EL (cell line): ENCODE measurements around the gene ZBTB46.
"Not testable (repeated sequence)": the region's sequence is repeated elsewhere in the genome, so short reads cannot be mapped to it uniquely, and the experiment has no call there.

ENCODE experiments used
- DNase-seq: peaks from one replicate; pipeline ENCODE4 v3.0.0-alpha.2; 2016

The ZBTB46 gene

DNA sequence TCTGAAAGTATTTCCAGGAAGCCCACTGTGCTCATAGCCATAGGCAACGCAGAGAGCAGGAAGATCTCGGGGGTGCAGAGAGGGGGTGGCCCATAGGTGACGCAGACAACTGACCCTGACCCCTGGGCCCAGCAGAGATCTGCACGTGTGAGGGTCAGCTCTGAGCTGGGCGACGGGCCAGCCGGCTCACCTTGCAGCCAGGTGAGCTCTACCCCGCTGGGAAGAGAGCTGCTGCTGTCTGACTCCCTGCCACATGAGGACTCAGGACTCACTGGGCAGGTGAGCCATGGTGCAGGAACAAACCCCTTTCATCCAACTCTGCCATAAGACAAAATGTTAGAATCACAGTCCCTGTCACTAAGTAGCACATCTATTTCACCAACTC is 19.6 kb downstream of the ZBTB46 start:
- DNase-seq, result no peak

DNA sequence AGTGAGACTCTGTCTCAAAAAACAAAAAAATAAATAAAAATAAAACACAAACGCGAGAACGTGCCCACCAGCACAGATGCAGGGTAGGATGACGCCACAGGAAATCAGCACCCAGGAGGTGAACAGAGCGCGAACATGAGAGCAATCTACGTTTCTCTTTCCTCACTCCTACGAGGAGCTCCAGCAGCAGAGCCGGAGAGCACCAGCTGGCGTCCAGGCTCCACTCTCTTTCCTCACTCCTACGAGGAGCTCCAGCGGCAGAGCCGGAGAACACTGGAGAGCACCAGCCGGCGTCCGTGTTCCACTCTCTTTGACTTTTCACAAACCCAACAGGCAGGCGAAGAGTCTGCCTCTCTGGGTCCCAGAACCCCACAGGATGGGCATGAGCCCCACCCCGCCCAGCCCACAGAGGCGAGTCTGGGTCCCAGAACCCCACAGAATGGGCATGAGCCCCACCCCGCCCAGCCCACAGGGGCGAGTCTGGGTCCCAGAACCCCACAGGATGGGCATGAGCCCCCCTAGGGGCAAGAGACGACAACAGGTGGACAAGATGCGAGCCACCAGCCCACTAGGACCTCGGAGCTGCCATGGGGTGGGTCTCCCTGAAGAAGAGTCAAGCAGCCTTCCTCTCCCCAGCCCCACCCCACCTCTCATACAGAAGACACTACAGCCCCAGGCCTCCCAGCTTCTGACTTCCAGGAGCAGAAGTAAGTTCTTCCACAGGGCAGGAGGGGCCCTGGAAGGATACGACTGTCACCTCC is 20.2 kb downstream of the ZBTB46 start:
- no peak for DNase-seq

DNA sequence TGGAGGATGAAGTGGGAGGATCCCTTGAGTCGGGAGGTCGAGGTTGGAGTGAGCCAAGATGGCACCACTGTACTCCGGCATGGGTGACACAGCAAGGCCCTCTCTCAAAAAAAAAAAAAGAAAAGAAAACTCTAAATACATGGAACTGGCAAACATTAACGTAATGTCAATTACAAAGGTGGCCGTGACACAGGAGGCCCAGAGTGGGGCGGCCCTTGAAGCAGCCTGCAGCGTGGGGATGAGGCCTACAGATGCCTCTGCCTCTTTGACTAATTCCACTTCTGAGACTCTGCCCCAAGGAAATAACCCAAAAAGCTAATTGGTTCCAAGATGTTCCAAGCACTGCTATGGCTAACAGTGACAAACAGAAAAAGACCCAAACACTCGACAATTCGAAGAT is 21.2 kb downstream of the ZBTB46 start:
- DNase-seq, result no peak

DNA sequence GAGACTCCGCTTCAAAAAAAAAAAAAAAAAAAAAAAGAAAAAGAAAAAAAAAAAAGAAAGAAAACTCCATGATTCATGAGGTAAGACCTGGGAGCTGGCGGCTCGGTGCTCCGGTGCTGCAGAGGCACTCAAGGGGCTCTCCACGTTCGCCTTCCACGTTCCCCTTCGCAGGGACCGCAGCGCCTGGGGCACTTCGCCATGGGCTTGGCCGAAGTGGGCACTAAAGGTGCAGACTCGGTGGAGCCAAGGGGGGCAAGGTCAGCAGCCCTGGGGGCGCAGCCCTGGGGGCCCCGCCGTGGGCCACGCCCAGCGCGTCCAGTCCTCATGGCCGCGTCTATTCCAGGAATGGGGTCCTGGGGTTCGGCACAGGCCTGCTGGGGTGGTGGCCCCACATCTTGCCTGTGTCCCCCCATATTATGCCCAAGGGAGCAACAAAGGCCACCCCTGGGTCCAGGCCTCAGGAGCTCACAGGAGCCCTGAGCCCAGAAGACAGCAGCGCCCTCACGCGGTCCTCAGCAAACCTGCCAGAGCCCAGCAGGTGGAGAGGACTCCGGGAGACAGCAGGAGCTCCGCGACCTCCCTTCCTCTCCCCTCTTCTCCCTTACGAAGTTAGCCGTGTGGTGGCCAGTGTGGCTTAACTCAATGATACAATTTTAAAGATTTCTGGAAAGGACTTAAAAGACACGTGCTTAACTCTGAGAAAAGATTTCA is 21.9 kb downstream of the ZBTB46 start:
- no peak for DNase-seq

DNA sequence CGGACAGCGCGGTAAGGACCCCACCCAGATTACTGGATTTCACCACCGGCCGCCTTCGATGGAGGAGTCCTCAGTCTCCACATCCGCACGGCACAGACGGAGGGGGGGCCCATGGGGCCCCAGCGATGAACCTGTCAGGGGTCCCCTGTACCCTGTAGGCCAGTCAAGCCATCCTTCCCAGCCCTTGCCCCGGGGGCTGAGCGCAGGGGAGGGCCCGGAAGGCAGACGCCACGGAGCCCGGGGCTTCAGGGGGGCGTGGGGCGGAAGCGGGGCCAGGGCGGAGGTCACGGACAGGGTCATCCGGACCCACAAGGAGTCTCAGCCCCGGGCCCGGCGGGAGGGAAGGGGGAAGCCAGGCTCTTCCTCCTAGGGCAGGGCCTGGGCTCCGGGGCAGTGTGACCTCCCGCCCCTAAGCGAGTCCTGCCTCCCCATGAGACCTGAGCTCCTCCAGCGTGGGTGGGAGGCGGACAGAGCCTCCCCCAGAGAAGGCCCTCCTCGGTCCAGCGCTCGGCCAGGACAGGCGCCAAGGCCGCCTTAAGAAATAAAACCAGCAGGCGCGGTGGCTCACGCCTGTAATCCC is 22.8 kb downstream of the ZBTB46 start:
- DNase-seq, result no peak

DNA sequence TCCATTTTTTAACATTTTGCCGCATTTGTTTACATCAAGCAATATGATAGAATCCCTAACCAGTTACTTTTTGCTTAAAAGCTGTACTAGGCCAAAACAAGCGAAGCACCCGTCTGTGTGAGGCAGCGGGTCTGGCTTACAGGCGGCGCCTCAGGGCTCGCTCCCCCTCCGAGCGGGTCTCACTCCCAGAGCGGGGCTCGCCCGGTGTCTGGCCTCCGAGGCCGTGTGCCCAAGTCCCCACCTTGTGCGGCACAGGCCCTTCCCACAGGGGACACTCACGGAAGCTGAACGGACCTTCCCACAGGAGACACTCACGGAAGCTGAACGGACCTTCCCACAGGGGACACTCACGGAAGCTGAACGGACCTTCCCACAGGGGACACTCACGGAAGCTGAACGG is 23.4 kb downstream of the ZBTB46 start:
- DNase-seq, result no peak

DNA sequence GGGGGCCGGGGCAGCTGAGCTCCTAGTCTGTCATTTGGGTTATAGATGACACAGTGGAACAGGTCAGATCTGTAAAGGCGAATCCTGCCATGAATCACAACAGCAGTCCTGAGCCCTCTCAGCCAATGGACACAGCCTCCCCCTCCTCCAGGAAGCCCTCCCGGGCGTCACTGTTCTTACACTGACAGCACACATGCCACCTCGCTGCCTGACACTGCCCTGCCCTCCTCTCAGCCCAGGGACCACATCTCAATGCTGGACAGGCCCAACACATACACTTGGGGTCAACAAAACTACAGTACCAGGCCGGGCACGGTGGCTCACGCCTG is 26.8 kb downstream of the ZBTB46 start:
- DNase-seq, result no peak

DNA sequence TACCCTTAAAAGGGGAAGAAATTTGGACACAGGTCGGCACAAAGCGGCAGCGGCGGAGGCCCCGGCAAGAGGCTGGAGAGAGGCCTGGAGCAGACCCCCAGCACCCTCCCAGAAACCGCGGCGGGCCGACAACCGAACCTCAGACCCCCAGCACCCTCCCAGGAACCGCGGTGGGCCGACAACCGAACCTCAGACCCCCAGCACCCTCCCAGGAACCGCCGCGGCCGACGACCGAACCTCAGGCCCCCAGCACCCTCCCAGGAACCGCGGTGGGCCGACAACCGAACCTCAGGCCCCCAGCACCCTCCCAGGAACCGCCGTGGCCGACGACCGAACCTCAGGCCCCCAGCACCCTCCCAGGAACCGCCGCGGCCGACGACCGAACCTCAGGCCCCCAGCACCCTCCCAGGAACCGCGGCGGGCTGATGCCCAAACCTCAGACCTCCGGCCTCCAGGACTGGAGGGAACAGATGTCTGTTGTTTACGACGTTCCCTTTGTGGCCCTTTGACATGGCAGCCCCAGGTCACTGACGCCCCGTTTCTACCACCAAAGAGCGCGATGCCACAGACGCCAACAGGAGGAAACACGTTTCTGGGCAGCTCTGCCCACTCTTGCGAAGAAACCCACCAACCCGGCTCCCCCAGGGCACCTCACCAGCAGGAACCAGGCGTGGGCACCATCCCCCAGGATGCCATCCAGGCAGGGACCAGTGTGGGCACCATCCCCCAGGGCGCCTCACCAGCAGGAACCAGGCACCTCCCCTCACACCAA is 28.4 kb downstream of the ZBTB46 start:
- no peak for DNase-seq

DNA sequence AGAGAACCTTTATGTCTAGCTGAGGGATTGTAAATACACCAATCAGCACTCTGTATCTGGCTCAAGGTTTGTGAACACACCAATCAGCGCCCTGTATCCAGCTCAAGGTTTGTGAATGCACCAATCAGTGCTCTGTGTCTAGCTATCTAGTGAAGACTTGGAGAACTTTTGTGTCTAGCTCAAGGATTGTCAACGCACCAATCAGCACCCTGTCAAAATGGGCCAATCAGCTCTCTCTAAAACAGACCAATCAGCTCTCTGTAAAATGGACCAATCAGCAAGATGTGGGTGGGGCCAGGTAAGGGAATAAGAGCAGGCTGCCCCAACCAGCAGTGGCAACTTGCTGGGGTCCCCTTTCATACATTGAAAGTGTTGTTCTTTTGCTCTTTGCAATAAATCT is 29.9 kb downstream of the ZBTB46 start:
- not testable (repeated sequence) for DNase-seq

DNA sequence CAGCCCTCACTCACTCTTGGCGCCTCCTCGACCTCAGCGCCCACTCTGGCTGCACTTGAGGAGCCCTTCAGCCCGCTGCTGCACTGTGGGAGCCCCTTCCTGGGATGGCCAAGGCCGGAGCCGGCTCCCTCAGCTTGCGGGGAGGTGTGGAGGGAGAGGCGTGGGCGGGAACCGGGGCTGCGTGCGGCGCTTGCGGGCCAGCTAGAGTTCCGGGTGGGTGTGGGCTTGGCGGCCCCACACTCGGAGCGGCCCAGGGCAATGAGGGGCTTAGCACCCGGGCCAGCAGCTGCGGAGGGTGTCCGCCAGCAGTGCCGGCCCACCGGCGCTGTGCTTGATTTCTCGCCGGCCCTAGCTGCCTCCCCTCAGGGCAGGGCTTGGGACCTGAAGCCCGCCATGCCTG is 30.7 kb downstream of the ZBTB46 start:
- not testable (repeated sequence) for DNase-seq

DNA sequence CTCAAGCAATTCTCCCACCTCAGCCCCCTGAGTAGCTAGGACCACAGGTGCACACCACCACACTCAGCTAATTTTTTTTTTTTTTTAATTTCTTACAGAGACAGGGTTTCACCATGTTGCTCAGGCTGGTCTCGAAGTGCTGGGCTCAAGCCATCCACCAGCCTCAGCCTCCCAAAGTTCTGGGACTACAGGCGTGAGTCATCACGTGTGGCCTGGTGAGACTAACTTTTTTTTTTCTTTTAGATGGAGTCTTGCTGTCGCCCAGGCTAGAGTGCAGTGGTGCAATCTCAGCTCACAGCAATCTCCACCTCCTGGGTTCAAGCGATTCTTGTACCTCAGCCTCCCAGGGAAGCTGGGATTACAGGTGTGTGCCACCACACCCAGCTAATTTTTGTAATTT is 31.9 kb downstream of the ZBTB46 start:
- DNase-seq, result peak; percentile 54

DNA sequence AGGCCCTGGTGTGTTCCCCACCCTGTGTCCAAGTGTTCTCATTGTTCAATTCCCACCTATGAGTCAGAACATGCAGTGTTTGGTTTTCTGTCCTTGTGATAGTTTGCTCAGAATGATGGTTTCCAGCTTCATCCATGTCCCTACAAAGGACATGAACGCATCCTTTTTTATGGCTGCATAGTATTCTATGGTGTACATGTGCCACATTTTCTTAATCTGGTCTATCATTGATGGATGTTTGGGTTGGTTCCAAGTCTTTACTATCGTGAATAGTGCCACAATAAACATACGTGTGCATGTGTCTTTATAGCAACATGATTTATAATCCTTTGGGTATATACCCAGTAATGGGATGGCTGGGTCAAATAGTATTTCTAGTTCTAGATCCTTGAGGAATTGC is 33.9 kb downstream of the ZBTB46 start:
- DNase-seq, result not testable (repeated sequence)

DNA sequence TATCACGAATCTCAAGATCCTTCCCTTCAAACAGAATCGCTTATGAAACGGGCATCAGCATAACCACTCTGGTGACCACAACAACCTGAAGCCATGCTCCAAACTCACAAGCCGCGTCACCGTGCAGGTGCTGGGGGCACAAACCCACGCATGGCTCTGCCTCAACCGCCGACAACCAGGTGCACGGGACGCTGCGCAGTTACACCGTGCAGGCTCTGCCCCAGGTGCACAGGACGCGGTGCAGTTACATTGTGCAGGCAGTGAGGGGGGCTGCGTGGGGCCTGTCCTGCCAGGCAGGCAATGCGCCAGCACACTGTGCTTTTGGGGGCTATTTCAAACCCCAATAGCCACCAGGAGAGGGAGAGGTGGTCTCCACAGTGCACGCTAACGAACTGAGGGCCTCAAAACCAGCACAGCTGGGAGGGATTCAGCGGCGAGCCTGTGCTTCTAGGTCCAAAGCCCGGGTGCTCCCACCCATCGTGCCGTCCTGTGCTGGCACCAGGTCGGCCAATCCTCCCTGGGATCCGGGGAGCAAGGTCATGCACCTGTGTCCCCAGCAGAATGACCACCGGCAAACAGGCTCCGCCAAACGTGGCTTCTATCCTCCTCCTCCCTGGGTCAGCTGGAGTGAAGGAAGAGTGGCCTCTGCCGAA is 35.8 kb downstream of the ZBTB46 start:
- no peak for DNase-seq

DNA sequence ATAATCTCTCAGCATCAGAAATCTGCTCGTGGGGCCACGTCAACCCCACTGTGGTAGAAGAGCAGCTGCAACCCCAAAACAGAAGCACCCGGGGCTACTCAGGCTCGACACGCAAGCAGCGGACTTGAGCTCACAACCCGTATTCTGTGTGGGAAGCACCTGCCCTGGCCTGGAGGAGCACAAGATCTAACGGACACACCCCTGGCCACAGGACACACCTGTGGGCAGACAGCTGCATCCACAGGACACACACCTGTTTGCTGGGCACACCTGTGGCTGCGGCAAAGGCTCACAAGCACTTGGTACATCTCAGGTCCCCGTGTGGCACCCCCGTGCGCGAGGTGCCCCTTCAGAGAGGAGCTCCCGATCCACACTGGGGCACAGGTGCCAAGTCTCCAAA is 36.5 kb downstream of the ZBTB46 start:
- DNase-seq, result no peak

DNA sequence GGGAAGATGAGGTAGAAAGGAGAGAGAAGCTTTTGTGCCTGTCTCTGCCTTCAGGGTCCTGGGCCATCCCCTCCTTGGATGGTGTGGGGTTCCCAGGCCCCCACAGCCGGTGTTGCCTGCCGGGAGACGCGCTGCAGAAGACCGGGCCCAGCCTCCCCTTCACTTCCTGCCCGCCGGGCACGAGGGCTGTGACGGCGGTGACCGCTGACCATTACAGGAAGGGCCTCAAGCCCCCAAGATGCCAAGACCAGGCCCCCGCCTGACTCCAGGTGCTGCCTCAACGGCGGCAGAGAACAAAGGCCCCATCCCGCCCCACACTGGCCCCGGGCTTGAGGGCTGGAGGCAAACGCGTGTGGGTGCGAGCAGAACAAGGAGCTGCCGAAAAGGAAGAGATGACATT is 38.2 kb downstream of the ZBTB46 start:
- DNase-seq, result no peak

DNA sequence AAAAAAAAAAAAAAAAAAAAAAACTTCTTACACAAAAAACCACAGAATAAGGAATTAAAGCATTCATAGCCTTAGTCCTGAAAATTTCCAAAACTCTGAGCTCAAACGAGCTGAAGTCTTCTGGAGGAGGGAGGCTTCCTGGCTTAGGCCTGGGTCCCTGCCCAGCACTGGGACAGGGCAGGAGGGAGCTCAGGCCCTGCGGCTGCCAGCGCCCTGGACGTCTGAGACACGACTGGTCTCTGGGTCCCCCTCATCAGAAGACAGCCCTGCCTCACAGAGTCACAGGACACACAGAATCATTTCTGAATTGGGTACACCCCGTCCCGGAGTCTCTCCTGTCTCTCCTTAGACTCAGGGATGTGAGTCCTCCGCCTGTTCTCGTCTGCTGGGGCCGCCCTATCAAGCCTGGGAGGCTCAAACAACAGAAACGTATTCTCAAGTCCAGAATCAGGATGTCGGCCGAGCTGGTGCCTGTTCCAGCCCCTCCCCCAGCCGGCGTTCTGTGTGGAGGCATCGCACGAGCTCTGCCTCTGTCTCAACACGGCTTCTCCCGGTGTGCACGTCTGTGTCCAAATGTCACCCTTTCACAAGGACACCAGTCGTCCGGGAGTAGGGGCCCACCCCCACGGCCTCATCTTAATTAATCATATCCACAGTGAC is 39.4 kb downstream of the ZBTB46 start:
- DNase-seq, result no peak

DNA sequence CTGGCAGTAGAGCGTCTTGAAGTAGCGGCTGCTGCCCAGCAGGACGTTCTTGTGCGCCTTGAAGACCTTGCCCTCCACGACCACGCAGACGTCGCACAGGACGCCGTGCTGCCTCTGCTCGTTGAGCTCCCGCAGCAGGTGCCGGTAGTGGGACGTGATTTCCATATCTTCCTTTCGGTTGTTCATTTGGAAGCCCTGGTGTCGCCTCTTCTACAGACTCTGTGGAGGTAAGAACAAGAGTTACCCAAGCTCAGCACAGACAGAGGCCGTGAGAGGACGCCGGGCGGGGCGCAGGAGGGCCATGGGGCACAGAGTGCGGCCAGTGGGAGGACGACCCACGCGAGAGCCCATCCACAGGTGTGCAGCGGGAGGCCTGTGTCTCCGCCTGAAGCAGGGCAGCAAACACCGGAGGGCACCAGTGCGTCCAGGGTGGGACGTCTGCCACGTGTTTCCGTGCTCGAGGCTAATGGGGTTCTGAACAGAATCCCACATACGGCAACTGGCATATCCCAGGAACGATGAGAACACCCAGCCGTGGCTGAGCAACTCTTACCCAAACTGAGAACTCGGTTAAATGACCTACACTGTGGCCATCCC is 40.4 kb downstream of the ZBTB46 start:
- no peak for DNase-seq

DNA sequence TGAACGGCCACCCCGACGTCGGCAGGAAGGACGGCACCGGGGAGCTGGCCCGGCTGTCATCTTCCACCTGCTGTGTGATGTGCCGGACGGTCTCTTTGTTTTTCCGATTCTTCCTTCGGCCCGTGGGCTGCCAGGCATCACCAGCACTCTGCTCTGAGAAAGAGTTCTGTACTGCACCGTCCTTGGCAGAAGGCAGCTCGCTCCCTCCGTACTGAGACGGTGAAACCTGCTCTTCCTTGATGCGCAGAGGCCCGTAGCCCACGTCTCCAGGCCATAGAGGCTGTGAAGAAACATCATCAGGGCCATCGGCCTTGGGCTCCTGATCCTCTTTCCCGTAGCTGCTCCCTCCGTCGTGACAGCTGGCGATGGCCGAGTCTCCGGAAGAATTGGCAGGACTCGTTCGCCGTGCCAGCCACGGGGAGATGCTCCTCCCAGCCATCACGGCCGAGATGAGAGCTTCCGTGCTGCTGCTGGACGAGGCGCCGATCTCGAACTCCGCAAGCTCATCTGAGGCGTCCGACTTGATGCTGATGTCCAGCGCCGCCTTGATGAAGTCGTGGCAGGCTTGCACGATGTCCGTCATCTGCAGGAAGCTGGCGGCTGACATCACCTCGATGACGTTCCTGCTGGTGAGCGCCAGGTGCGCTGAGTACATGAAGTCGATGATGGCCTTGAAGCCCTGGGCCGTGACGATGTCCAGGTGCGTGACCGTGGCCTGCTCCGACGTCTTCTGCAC is 41.1 kb downstream of the ZBTB46 start:
- no peak for DNase-seq

DNA sequence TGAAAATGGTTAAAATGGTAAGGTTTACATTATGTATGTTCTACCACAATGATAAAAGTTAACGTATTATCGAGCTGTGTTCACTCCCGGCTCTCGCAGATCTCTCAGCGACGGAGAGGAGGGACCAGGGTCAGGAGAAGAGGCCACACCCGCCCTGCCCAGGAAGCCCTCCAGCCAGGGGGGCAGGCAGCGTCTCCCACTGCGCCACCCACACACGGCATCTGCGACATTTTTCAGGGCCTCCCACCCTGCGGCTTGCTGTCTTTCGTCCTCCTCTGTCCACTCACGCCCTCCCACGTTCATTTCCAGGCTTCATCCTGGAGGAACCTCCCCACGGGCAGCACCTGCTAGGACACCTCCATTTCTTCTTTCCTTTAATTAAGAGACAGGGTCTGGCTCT is 43.3 kb downstream of the ZBTB46 start:
- no peak for DNase-seq

DNA sequence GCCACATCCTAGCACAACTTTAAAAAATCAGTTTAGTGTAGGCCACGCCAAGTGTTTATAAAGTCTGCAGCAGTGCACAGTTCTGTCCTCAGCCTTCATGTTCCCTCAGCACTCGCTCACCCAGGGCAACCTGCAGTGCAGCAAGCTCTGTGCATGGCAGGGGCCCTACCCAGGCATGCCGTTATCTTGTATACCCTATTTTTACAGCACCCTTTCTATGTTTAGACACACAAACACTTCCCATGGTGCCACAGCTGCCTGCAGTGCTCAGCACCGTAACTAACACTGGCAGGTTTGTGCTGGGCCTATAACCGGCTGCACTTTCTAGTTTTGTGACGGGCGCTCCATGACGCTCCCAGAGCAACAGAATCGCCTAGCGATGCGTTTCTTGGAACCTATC is 43.8 kb downstream of the ZBTB46 start:
- DNase-seq, result no peak

DNA sequence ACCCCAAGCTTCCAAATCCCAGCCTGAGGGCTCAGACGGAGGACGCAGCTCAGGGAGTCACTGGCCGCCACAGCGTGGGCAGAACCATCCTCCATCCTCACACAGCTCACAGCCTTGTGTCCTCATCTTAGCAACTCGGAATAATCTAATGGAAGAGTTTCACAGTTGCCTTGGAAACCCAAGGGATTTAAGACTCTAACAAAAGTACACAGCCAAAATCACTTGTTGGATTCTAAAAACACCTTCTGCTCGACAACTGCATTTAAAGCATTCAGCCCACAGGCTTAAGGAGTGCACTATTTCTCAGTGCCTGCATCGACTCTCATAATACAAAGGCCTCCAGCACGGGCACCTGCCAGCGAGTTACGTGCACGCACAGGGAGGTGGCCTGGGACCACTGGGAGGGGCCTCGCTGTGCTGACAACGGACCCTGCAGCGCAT is 45.4 kb downstream of the ZBTB46 start:
- no peak for DNase-seq
